Stimulated activated CD8-positive, alpha-beta memory T cell treated with anti-CD3 and anti-CD28 coated beads, Interleukin-2, amount 100 ng/mL, for 48 hours (primary cell): ENCODE measurements around the gene OR6C65.
"Not testable (repeated sequence)": the region's sequence is repeated elsewhere in the genome, so short reads cannot be mapped to it uniquely, and the experiment has no call there.

ENCODE experiments used
- DNase-seq, 2 donors: peaks; one replicate each; pipeline ENCODE4 v3.0.0-alpha.2; 2020; ENCODE audit warnings: low read depth in 2 of 2

OR6C65 gene

DNA sequence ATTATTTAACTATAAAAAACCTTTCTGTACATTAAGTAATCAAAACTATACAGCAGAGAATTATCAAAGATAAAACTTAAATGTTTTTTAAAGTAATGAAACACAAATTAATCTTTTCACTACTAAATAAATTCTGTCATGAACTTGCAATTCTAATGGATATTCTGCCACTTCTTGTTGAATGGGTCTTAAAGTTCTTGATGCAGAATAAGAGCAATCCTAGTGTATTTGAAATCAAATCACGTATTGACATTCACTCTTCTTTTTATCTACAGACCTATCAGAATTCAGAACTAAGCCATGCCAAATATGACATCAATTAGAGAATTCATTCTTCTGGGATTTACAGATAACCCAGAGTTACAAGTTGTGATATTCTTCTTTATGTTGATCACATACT, at the start of gene OR6C65:
Gene OR6C65 (plus strand): TSS at position 301 of the 400 bp plus-strand sequence. CDS start 0 bp downstream, at position 301.
- DNase-seq: no peak

DNA sequence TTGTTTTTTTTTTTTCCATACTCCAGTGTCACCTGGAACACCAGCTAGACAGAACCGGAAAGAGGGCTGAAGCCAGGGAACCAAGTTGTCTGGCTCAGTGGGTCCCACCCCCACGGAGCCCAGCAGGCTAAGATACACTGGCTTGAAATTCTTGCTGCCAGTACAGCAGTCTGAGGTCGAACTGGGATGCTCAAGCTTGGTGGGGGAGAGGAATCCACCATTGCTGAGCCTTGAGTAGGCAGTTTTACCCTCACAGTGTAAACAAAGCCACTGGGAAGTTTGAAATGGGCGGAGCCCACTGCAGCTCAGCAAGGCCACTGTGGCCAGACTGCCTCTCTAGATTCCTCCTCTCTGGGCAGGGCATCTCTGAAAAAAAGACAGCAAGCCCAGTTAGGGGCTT, 45.0 kb upstream of the OR6C65 start:
- not testable (repeated sequence) for DNase-seq

DNA sequence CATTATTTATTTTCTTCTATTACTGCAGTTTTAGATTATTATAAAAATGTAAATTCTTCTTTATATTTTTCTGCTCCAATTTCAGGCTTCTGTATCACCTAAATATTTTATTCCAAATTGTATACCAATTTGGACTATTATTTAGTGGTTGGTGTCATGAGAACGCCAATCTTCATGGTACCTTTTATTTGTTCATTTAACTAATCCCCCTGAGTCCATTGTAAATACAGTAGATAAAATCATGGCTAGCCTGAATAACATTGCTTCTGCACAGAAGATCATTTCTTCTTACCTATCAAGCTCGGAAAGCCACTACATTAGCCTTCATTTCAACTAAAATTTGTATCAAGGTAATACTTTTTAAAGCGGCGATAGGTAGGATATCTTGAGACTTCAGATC, 37.7 kb upstream of the OR6C65 start, which contains the start of gene OR6C75:
Gene OR6C75 (plus strand): TSS at position 301 of the 400 bp plus-strand sequence. CDS start 2,136 bp downstream, outside the sequence.
- no peak for DNase-seq

DNA sequence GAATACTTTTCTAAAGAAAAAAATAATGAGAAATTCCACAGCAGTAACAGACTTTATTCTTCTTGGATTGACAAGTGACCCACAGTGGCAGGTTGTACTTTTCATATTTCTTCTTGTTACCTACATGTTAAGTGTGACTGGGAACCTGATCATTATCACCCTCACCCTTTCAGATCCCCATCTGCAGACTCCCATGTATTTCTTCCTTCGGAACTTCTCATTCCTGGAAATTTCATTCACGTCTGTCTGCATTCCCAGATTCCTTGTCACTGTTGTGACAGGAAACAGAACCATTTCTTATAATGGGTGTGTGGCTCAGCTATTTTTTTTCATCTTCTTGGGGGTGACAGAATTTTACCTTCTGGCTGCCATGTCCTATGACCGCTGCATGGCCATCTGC, 35.2 kb upstream of the OR6C65 start:
- DNase-seq: no peak

DNA sequence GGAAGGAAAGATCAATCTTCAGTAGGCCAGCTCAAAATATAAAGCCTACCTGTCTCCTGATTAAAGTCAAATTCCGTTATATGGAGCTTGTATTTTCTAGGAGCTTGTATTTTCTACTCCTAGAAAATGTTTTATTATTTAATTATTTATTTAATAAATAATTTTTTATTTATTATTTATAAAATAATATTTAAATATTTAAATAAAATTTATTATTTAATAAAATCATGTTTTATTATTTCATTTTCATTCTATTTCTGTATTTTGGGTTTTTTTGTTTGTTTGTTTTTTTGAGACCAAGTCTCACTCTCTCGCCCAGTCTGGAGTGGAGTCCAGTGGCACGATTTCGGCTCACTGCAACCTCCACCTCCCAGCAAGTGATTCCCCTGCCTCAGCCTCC, 27.8 kb upstream of the OR6C65 start:
- DNase-seq: no peak

DNA sequence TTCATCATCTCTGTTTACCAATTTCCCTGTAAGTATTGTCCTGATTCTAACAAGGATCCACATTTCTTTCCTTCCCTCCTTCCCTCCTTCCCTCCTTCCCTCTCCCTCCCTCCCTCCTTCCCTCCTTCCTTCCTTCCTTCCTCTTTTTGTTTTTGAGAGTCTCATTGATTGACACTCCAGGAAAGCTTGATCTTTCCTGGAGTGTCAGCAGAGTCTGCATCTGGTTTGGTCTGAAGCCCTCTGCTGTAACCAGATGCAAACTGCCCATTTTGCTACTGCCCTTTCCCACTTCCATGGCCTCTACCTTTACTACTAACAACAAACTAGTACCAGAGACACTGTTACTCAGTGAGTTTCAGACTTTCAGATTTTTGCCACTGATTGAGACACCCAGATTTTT, 14.4 kb upstream of the OR6C65 start:
- no peak for DNase-seq

DNA sequence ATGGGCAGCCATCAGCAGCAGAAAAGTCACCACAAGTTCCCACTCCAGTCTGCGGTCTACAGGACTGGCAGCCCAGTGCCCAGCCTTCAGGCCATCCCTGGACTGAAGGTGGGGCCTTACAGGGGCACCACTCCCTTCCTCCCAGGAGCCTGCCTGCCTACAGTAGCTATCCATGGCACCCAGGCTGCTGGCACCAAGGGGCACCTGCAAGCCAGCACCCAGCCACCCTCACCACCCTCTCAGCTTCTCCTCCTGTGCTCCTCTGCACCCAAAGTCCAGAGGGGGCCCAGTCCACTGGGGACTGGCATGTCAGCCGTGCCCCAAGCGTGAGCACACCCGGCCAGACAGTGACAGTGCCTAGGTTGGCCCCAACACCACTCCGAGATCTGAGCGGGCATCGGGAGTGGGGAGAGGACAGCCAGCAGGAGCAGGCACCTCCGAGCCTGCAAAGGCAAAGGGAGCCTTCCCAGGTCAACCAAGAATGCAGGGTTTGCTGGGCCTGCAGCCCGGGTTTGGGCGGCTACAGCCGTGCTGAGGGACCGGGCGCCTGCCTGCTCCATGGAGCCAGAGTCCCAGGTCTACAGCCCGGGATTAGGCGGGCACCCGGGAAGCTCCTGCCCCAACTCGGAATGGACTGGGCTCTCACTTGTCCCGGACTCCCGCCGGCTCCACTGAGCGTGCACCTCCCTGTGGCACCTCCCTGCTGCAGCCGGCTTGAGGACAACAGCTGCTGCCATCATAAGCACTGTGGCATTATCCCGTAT, 8.1 kb upstream of the OR6C65 start:
- no peak for DNase-seq

DNA sequence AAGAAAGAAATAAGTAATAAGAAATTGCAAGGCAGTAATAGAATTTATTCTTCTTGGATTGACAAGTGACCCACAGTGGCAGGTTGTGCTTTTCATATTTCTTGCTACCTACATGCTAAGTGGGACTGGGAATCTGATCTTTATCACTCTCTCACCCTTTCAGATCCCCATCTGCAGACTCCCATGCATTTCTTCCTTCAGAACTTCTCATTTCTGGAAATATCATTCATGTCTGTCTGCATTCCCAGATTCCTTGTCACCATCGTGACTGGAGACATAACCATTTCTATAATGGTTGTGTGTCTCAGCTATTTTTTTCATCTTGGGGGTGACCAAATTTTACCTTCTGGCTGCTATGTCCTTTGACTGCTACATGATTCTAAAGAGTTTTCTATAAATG, 4.0 kb upstream of the OR6C65 start:
- DNase-seq: no peak

DNA sequence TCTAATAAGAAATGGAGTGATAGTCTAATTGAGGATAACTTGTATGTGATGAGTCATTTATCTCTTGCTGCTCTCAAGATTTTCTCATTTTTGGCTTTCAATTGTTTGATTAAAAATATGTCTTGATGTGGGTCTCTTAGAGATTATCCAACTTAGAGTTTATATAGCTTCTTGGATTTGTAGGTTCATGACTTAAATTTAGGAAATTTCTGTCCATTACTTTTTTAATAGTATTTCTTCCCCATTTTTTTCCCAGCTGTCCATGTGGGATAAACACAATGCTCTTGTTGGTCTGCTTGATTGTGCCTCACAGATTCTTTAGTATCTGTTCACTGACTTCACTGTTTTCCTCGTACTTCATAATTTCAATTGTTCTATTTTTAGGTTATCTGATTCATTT, 7.5 kb downstream of the OR6C65 start:
- DNase-seq: no peak

DNA sequence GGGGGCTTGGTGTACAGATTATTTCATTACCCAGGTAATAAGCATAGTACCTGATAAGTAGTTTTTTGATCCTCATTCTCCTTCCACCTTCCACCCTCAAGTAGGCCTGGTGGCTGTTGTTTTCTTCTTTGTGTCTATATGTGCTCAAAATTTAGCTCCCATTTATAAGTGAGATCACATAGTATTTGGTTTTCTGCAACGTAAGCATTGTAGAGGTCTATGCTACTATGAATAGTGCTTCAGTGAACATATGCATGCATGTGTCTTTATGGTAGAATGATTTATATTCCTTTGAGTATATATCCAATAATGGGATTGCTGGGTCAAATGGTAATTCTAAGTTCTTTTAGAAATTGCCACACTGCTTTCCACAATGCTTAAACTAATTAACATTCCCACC, 8.8 kb downstream of the OR6C65 start:
- DNase-seq: not testable (repeated sequence)

DNA sequence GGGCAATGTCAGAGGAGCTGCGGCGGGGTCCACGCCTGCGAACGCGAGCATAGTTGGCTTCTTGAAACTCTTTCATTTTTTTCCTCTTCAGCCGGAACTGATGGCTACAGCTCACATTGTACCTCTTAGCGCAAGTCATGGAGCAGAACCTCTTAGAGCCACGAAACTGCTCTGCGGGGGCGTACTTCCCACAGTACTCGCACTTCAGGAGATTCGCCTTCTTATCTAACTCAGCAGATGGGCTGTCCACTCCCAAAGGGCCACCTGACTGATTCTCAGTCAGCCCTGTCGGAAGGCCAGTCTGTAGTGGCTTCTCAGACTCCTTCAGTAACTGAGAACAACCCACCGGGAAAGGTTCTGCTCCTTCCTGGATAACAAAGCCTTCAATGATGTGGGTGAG, 11.8 kb downstream of the OR6C65 start:
- not testable (repeated sequence) for DNase-seq

DNA sequence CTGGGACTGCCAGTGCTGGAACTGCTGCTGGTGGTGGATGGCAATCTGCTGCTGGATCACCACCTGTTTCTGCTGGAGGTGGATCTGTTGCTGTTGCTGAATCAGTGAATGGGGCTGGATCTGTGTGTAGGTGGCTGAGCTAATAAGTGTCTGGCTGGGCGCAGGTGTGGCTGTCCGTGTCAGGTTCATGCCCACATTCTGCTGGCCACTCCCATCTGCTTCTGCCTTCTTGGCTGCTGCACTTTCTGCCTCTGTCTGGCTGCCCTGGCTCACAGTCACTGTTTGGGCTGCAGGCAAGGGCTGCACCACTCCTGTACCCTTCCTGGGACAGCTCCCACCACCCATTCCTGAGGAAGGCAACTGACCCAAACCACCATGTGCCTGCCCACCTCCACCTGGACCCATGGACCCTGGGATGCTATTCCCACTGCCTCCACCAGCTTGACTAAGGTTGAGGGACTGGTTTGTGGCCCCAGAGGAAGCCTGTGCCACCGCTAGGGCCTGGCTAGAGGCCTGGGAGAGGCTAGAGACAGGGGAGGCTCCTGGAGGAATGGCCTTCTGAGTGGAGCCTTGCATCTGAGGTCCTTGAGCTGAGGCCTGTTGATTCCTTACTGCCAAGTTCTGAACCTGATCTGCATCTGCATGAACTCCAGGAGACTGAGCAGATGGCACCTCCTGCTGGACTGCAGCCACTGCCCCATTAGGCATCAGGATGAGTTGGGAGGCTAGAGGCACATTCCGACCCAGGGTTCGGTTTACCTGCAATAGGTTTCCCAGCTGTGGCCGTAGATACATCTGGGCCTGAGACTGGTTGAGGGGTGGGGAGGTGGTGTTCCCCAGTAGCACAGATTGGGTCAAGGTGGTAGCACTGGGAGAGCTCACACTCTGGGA, 13.4 kb downstream of the OR6C65 start:
- not testable (repeated sequence) for DNase-seq

DNA sequence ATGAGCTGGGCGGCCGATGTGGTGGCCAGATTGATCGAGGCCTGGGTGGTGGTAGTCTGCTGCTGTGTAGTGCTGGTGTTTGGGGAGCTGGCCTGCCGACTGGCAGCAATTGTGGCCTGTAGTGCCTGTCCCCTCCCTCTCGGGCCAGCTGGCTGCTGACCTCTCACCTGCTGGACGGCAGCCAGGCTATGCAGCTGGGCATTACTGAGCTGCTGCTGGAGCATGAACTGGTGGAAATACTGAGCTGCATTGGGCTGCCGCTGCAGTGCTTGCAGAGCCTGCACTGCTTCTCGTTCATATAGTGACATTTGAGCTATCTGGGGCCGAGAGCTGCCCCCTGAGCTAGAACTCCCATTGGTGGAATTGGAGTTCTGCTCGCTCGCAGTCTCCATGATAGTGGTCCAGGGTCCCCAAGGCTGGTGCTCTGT, 14.1 kb downstream of the OR6C65 start:
- not testable (repeated sequence) for DNase-seq

DNA sequence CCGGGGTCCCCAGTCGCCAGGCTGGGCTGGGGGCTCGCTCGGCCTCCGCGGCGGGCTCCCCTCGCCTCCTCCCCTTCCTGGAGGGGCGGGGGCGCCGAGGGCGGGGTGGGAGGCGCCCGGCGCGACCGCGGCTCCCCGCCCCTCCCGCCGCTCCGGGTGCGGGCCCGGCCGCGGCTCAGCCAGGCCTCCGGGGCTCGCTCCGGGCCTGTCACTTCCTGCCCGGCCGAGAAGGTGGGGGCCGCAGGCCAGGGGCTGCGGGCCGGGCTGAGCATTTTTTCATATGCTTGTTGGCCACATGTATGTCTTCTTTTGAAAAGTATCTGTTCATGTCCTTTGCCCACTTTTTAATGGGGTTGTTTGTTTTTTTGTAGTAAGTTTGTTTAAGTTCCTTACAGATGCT, 14.6 kb downstream of the OR6C65 start:
- DNase-seq: not testable (repeated sequence)

DNA sequence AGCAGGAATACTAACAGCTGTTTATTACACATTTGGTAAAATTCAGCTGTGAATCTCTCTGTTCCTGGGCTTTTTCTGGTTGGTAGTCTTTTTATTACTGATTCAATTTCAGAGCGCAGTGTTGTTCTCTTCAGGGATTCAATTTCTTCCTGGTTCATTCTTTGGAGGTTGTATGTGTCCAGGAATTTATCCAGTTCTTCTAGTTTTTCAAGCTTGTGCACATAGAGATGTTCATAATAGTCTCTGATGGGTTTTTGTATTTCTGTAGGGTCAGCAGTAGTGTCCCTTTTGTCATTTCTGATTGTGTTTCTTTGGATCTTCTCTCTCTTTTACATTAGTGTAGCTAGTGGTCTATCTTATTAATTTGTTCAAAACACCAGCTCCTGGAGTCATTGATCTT, 16.6 kb downstream of the OR6C65 start:
- no peak for DNase-seq

DNA sequence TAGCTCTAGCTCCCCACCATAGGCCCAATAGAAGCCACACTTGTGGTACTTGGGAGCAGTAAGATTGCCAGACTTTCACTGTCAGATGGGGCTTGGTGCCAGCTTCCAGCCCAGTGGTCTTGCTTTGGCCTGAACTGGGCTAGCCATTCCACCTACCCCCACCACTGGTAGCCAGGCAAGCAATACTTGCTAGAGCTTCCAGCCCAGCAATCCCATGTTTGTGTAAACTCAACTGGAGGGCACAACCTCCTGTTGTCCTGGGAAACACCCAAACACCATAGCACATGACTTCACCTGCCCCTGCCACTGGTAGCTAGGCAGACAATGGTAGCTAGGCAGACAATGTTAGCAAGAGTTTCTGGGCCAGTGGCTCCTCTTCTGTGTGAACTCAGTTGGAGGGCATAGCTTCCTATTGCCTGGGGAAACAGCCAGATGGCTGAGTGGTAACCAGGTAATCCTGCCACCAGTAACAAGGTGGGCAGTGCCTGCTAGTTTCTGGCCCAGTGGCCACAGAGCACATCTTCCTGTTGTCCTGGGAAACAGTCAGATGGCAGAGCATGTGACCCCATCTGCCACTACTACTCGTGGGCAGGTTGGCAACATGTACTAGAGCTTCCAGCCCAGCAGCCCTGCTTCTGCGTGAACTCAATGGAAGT, 20.1 kb downstream of the OR6C65 start:
- DNase-seq: no peak

DNA sequence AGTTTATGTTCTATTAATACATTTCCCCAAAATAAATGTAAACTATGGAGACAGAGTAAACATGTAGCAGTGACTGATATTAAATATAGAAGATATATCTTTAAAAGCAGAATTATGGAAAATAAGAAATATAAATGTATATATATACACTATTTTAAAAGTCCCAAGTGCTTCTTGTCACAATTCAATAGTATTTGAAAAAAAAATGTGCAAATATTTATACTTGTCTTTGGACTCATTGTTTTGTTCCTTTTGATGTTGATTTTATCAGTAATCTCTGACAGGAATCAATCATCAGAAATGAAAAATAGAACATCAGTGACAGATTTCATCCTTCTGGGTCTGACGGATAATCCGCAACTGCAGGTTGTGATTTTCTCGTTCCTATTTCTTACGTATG, 25.6 kb downstream of the OR6C65 start, which contains the start of gene OR6C76:
Gene OR6C76 (plus strand): TSS at position 301 of the 400 bp plus-strand sequence. CDS start 0 bp downstream, at position 301.
- DNase-seq: no peak

DNA sequence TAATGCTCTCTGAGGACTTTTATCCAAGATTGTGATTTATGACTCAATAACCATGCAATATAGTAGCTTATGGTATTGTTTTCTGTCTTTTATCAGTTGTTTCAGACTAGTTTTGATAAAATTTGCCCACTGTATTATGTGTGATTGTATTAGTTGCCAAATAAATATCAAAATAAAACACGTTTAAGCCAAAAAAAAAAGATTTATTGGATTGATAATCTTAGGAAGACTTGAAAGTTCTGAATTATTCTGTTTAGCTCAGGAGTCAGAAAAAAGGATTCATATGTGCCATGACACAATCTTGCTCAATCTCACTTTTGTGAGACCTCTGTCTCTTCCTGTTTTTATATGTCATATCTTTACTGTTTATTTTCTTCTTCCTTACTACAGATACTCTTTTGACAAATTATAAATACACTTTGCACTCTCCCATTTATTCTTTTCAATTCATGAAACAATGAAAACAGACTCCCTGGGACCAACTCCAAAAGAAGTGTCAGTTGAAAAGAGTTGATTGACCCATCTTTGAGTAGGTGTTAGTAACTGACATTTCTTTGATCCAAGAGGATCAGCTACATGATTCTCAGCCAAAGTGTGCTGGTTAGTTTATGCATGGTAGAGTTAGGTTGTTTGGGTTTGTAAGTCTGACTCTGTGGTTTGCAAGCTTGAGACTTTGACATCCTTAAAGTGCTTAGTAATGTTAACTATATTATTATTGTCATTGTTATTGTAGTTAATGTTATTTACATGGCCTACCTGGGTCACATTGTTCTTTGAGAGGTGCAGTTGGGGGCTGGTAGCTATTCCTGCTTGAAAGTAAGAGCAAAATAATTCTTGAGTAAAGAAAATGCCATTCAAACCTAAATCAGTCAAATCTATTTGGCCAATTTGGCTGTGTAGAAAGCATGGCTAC, 28.3 kb downstream of the OR6C65 start:
- DNase-seq: no peak

DNA sequence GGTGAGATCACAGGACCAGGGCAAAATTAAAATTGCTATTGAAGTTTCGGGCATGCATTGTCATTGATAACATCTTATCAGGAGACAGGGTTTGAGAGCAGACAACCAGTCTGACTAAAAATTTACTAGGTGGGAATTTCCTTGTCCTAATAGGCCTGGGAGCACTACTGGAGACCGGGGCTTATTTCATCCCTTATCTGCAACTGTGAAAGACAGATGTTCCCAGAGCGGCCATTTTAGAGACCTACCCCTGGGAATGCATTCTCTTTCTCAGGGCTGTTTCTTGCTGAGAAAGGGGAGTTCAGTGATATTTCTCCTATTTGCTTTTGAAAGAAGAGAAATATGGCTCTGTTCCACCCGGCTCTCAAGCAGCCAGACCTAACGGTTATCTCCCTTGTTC, 40.9 kb downstream of the OR6C65 start:
- not testable (repeated sequence) for DNase-seq

DNA sequence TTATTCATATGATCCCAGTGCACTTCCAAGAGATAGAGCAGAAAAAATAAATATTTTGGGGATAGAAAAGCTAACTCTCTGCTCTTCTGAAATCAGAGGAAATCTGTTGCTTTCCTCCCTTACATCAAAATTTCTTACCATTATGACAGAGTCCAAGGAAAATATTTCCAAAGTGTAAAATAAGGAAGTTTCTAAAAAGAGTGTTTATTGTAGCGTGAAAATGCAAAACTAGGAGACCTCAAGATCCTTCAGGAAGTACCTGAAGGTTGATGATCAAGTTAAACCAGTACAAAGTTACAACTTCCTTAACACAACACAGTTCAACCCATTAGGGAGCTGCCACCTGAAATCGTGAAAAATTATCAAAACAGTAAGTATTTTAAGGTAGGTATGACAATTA, 43.4 kb downstream of the OR6C65 start, which contains the start of gene OR6C2:
Gene OR6C2 (plus strand): TSS at position 301 of the 400 bp plus-strand sequence. CDS start 8,138 bp downstream, outside the sequence.
- DNase-seq: no peak

DNA sequence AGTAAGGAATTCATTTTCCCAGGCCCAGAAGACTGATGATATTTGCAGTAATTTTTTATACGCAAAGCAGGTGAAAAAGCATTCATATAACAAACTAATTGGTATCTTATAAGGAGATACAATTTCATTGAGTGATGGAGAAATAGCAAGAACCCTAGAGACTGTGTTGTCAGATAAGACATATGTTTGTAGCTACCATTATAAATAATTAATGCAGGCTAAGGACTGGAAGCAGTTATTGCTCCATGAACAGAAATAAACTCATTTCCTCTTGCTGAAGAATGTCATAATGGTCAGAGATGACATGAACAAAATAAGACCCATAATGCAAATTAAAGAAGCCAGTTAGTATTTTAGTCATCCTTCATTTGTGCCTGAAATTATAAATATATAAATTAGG, 45.0 kb downstream of the OR6C65 start:
- DNase-seq: no peak
